ENCODE results near the gene SLC38A10. TPM values are rescaled to one million over a fixed set of nuclear protein-coding genes. Genes with fewer than 3 reads are reported as not detected.

SLC38A10 gene
- total and polyA plus RNA-seq, 10 of the 15 experiments (the other 5 are each of a cell fraction or from before 2014, with no cell fraction given): 0.52 to 67.9 (median 22.1) TPM

GRCh38 chr17:81332914-81333528, 37.9 kb upstream of the SLC38A10 start (continued):
- TF ChIP-seq ESRRA (IDR thresholded peaks at IDR 0.05; ENCODE audit: low read length) (no peak), BCL11A (IDR thresholded peaks at IDR 0.05; ENCODE audit: low read depth, low read length) (no peak), SRF (IDR thresholded peaks at IDR 0.05; ENCODE audit: low read depth in 2 of 2, low read length in 2 of 2) (no peak), USF2 (IDR thresholded peaks at IDR 0.05; ENCODE audit: borderline replicate concordance, low read depth, low read length) (no peak), STAT3 (IDR thresholded peaks at IDR 0.05; ENCODE audit: low read depth, low read length) (no peak)

GRCh38 chr17:81332118-81332834, 37.2 kb upstream of the SLC38A10 start:
- H3K4me3 ChIP-seq: no peak overlapping the region
- SMC1A ChIA-PET (ENCODE audit: uncharacterized antibody, unreplicated experiment): no interaction called here
- intact Hi-C loops (cut with micrococcal nuclease; ENCODE audit: unreplicated experiment) (no loop called here), in situ Hi-C loops (cut with MboI) (no loop called here)
- FAIRE-seq (no peak), ATAC-seq (no peak), DNase-seq (ENCODE audit: low read depth, low spot score) (no peak)
- BruUV-seq (replicated peaks): no TSS peak
- peaks cover 1 to 2% of the 10 kb centered on the region in 2 experiments; a peak in 2 of 4 replicates for H3K27me3 ChIP-seq (replicated peaks in 1 of 2; ENCODE audit: control insufficient read depth in 2 of 2, insufficient read depth in 2 of 2, low read length in 1 of 2)
- no peaks in the 10 kb centered on the region for H3K79me2 ChIP-seq (ENCODE audit: control insufficient read depth, insufficient read depth, low read length)
- RAD21 ChIA-PET (ENCODE audit: unreplicated experiment): no interaction called here
- CTCF ChIA-PET: no interaction called here
- WGBS (ENCODE audit: insufficient coverage, insufficient replicate concordance, low lambda C conversion rate, missing lambda C conversion rate): 31% methylated on average over 18 of the region's 18 CpGs
- no peaks in the 10 kb centered on the region for H3K9me3 ChIP-seq (replicated peaks; ENCODE audit: control insufficient read depth, insufficient read depth, low read length)
- peaks cover 6% of the 10 kb centered on the region; the same call in 1 of the 2 replicates for H3K4me1 ChIP-seq (ENCODE audit: control insufficient read depth, insufficient read depth, low read length)
- H4K20me1 ChIP-seq (ENCODE audit: control insufficient read depth, insufficient read depth): no peaks in the 10 kb centered on the region
- no peak overlapping the region for H3K4me2 ChIP-seq (ENCODE audit: control insufficient read depth, insufficient read depth)
- POLR2A ChIA-PET: interaction anchor here (0.5 kb wide), 1 partner anchor 37 kb away, joined by 3 read pairs; no protein-coding TSS in a partner anchor
- no peak overlapping the region for H2AFZ ChIP-seq (ENCODE audit: control insufficient read depth, low read depth, low read length)
- no peak overlapping the region for H3K9ac ChIP-seq (ENCODE audit: control insufficient read depth, insufficient read depth, low read length)
- H3K36me3 ChIP-seq (ENCODE audit: control insufficient read depth in 2 of 2, insufficient read depth in 2 of 2, low read length in 1 of 2): no peaks in the 10 kb centered on the region
- H3K27ac ChIP-seq (ENCODE audit: control insufficient read depth, insufficient read depth): no peak overlapping the region
- TF ChIP-seq NR2C2 (IDR thresholded peaks at IDR 0.05; ENCODE audit: borderline replicate concordance, control insufficient read depth, insufficient read length, low read depth): no peak
- TF ChIP-seq ATF2 (IDR thresholded peaks at IDR 0.05; ENCODE audit: low read length): no peak
- no peak for TF ChIP-seq BCLAF1 (IDR thresholded peaks at IDR 0.05)
- TF ChIP-seq PBX3 (IDR thresholded peaks at IDR 0.05; ENCODE audit: insufficient replicate concordance, low read depth, low read length): no peak
- TF ChIP-seq SRF (IDR thresholded peaks at IDR 0.05; ENCODE audit: low read depth in 2 of 2, low read length in 2 of 2): no peak
- no peak for TF ChIP-seq MLLT1 (IDR thresholded peaks at IDR 0.05)
